GM19099 (cell line): ENCODE results near the gene NR1H2.

Experiments
- POLR2A ChIP-seq: IDR thresholded peaks from 3 replicates; pipeline ENCODE4 v1.6.1; 2011; ENCODE audit warnings: low read depth; ENCODE audit not compliant: insufficient read length; ENCODE audit errors: extremely low read depth

NR1H2 gene

DNA sequence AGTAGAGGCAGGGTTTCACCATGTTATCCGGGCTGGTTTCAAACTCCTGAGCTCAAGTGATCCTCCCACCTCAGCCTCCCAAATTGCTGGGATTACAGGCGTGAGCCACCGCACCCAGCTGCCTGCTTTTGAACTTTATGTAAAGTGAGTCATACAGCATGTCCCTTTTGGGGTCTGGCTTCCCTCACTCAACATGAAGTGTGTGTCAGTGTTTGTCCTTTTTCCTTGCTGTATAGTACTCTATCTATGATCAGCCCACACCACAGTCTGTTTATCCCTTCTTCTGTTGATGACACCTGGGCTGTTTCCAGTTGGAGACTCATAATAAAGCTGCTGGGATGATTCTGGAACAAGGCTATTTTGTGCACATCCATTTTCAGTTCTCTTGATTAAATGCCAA is 44.6 kb downstream of the NR1H2 start:
- no peak for TF ChIP-seq POLR2A

DNA sequence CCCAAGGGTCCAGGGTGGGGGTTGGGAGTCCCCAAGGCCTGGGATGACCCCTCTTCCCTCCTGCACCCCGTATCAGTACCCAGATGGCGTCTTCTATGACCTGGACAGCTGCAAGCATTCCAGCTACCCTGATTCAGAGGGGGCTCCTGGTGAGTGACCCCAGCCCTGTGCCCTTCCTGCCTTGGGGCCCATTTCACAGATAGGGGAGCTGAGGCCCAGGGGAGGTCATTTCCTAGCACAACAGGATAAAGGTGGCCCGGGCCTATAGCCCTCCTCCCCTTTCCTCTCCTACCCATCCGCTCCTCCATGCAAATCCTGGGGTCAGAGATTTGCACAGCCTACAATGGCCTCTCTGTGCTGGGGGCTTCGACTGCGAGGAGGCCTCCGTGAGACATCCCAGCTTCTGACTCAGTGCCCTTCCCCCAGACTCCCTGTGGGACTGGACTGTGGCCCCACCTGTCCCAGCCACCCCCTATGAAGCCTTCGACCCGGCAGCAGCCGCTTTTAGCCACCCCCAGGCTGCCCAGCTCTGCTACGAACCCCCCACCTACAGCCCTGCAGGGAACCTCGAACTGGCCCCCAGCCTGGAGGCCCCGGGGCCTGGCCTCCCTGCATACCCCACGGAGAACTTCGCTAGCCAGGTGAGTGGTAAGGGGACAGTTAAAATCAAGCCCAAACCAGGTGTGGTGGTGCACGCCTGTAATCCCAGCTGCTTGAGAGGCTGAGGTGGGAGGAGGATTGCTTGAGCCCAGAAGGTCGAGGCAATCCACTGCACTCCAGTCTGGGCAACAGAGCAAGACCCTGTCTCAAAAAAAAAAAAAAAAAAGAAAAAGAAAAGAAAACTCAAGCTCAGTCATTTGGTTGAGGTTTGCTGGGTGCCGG is 46.4 kb downstream of the NR1H2 start:
- no peak for TF ChIP-seq POLR2A

DNA sequence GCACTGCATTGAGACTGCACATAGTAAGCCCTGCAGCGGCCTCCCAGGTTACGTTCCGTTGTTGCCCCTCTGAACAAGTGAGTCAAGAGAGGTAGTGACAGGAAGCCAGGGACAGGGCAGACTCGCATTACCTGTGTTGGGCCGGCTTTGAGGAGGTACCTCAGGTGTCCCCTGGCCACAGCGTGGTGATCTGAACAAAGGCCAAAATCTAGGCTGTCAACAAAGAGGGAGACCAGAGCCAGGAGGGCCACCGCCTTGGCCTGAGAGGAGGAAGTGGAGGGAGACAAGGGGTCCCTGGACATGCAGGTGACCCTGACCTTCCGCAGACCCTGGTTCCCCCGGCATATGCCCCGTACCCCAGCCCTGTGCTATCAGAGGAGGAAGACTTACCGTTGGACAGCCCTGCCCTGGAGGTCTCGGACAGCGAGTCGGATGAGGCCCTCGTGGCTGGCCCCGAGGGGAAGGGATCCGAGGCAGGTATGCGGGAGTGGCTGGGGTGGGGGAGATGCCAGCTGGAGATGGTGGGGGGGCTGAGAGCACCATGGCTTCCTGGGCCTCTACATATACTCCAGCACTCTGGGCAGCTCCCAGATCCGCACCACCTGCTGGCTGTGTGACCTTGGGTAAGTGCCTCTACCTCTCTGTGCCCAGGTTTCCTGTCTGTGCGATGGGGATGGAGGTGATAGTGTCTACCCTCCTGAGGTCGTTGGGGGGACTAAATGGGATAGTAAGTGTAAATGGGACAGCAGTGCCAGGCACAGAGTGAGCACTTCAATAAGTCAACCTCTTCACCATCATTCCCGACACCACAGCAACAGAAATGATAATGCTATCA is 47.2 kb downstream of the NR1H2 start:
- no peak for TF ChIP-seq POLR2A

DNA sequence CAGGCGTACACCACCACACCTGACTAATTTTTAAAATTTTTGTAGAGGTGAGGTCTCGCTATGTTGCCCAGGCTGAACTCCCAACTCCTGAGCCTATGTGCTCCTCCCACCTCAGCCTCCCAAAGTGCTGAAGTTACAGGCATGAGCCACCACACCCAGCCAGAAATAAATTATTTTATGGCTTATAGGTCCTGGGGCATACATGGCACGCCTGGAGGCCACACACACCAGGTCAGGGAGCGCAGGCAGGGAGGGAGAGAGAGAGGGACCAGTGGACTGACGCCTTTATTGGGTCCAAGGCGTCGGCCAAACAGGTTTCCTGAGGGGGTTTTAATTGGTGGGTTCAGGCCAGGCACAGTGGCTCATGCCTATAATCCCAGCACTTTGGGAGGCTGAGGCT is 49.3 kb downstream of the NR1H2 start:
- TF ChIP-seq POLR2A, result no peak

DNA sequence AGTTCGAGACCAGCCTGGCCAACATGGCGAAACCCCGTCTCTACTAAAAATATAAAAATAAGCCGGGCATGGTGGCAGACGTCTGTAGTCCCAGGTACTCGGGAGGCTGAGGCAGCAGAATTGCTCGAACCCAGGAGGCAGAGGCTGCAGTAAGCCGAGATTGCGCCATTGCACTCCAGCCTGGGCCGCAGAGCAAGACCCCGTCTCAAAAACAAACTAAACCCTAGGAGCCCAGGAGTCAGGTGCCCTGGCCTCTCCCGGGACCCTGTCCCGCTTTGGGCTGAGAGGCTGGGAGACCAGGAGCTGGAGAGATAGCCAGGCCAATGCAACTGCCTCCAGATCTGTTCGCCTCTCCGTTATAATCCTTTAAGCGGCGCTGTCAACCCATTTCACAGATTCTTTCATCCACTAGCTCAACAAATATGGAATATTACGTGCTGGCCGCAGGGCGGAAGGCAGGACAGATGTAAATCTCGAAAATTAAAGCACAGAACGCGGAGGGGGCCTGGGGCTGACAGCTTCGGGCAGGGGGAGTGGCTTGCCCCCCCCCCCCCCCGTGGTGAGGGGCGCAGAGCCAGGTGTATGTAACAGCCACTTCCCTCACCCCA is 51.2 kb downstream of the NR1H2 start:
- no peak for TF ChIP-seq POLR2A

DNA sequence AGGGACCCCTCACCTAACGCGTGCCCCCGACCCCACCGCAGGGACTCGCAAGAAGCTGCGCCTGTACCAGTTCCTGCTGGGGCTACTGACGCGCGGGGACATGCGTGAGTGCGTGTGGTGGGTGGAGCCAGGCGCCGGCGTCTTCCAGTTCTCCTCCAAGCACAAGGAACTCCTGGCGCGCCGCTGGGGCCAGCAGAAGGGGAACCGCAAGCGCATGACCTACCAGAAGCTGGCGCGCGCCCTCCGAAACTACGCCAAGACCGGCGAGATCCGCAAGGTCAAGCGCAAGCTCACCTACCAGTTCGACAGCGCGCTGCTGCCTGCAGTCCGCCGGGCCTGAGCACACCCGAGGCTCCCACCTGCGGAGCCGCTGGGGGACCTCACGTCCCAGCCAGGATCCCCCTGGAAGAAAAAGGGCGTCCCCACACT is 51.8 kb downstream of the NR1H2 start:
- TF ChIP-seq POLR2A, result peak; percentile 27

DNA sequence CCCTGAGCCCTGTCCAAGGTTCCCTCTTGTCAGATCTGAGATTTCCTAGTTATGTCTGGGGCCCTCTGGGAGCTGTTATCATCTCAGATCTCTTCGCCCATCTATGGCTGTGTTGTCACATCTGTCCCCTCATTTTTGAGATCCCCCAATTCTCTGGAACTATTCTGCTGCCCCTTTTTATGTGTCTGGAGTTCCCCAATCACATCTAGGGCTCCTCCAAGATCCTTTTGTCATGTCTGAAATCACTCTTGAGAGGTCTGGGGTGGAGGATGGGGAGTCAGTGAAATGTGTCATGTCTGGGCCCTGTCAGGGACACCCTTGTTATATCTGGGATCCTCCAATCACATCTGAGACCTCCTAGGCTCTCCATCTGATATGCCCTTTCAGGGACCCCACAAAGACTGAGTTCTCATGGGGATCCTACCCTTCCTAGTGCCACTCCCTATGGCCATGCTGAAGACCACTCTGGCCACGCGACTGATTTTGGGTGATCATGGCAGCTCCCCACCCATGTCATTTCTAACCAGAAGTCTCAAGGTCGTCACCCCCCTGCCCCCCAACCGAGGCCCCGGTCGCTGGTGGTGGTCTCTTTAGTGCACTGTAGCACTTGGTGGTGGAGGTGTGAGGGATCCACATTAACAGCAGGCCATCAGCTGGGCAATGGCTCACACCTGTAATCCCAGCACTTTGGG is 52.7 kb downstream of the NR1H2 start:
- TF ChIP-seq POLR2A, result no peak

DNA sequence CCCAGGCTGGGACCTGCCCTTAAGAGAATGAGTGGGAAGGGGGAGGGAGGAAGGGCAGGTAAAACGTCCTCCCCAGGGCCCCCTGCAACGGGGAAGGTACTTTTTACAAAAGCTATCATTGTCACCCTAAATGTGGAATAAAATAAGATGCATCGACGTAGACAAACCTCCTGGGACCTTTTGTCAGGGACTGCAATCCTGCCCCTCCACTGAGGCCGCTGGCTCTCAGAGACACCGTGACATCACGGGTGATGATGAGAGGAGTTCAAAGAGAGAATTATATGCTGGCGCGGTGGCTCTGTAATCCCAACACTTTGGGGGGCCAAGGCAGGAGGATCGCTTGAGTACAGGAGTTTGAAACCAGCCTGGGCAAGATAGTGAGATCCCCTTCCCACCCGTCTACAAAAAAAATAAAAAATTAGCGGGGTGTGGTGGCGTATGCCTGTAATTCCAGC is 54.7 kb downstream of the NR1H2 start:
- TF ChIP-seq POLR2A, result no peak

DNA sequence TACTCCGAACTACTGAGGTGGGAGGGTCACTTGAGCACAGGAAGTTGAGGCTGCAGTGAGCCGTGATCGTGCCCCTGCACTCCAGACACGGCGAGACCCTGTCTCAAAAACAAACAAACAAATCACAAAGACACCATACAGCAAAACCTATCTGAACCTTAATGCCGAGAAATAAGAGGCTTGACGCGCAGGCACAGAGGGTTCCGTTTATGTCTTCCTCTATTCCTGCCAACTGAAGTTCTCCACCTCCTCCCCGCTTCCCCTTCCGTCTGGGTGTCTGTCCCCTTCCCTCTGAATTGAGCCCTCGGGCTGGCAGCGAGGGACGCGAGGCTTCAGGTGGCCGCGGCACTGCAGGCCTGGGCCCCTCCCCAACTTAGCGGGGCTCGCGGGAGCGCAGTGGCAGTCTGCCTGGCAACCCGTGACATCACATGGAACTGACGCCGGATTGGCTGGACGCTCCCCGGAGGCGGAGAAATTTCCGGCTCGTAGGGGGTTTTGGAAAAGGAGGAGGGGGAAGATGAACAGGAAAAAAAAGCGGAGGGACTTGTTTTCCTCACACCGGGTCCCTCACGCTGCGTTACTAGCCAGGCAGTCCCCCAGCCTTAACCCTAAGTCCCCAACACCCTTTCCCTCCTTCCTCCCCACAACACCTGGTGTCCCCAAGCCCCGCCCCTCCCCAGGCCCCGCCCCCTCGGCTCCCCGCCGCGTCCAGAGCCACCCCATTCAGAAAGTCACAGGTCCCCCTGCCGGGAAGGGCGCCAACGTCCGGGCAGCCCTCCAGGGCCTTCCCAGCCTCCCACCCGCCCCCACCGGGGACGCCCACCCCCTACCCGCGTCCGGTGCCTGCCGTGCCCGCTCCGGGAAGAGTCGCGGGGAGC is 55.3 kb downstream of the NR1H2 start:
- peak; percentile 53 for TF ChIP-seq POLR2A

DNA sequence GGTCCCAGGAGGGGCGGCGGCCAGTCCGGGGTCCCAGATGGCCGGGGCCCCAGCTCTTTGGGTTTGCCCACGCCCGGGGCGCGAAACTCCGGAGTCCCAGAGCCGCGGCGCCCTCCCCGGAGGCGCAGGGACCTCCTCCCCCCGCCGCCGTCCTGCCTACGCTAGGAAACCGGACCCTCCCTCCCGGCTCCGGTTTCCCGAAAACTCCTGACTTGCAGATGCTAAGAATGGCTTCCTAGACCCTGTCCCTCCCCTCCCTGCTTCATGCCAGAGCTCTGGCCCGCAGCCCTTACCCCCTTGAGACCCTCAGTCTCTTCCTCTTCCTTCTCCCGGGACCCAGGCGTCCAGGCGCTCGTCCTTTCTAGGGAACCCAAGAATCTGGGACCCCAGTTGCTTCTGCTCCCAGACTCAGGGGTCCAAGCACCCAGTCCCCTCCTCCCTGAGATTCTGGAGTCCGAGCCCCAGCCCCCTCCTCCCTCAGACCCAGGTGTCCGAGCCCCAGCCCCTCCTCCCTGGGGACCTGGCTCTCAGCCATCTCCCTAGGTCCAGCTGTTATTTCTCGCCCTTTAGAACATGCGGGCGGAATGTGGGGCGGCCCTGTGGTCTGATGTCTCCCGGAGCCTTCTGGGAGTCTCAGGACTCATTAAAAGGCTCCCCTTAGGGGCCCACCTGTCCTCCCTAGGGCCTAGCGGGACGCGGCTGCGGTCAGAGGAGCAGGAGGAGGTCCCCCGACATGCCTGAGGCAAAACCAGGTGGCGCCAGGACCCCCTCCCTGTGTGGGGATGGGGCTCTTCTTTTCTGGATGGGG is 56.2 kb downstream of the NR1H2 start, which contains the start of gene MYBPC2:
Gene MYBPC2 (plus strand): TSS at position 672 of the 808 bp plus-strand sequence. CDS start 62 bp downstream, at position 734.
- TF ChIP-seq POLR2A, result no peak
